Heart left ventricle (tissue), 16 donors: ENCODE data around the gene HOXD8. TPM values are rescaled to one million over a fixed set of nuclear protein-coding genes. Genes with fewer than 3 reads are reported as not detected.

Source experiments
- ATAC-seq, 4 donors: fragments of 200-7000 bp; cut with Tn5 transposase; one replicate each; pipeline ENCODE4 v1.9.1; 2020 to 2022; ENCODE audit warnings: moderate library complexity in 4 of 4, mild to moderate bottlenecking in 3 of 4, moderate number of reproducible peaks in 1 of 4
- DNase-seq, 5 donors: peaks; one replicate each; pipeline ENCODE4 v3.0.0-alpha.2; 2020
- H3K27ac ChIP-seq, 12 donors: fragments of 200-600 bp; sonication (generic) in 4 of 12; one replicate each; pipeline versions ENCODE4 v1.5.0 to v1.8.0; 2016 to 2022; ENCODE audit warnings: mild to moderate bottlenecking in 2 of 12
- H3K27me3 ChIP-seq, 9 donors: fragments of 200-600 bp; sonication (generic) in 2 of 9; one replicate each; pipeline versions ENCODE4 v1.5.1 to v1.8.0; 2016 to 2022; ENCODE audit warnings: mild to moderate bottlenecking in 3 of 9
- H3K36me3 ChIP-seq, 9 donors: fragments of 200-600 bp; sonication (generic) in 2 of 9; one replicate each; pipeline versions ENCODE4 v1.5.0 to v1.8.0; 2018 to 2022; ENCODE audit warnings: mild to moderate bottlenecking in 2 of 9
- H3K4me1 ChIP-seq, 12 donors: fragments of 200-600 bp; sonication (generic) in 4 of 12; one replicate each; pipeline versions ENCODE4 v1.5.0 to v1.8.0; 2016 to 2022; ENCODE audit warnings: mild to moderate bottlenecking in 3 of 12
- H3K4me3 ChIP-seq, 12 donors: fragments of 200-600 bp; sonication (generic) in 4 of 12; one replicate each; pipeline versions ENCODE4 v1.5.0 to v1.8.0; 2017 to 2022; ENCODE audit warnings: mild to moderate bottlenecking in 9 of 12, moderate library complexity in 4 of 12
- H3K9me3 ChIP-seq, 12 donors: fragments of 200-600 bp; sonication (generic) in 4 of 12; one replicate each; pipeline versions ENCODE4 v1.5.0 to v1.8.0; 2016 to 2022; ENCODE audit warnings: mild to moderate bottlenecking in 1 of 12
- POLR2A ChIP-seq, 2 donors: fragments of 450-650 bp; IDR thresholded peaks; one replicate each; pipeline ENCODE4 v1.6.1; 2017; ENCODE audit warnings: antibody characterized with exemption in 2 of 2, mild to moderate bottlenecking in 2 of 2, moderate library complexity in 2 of 2
- WGBS, 4 donors: extraction: QIAGEN DNeasy Blood & Tissue Kit in 2 of 4; methylation state at CpG; one replicate each; pipeline versions ENCODE4 v1.1.5 to v1.1.7; 2013 to 2018; 5-methylcytosine and 5-hydroxymethylcytosine counted together
- intact Hi-C, 10 donors: fragments of 100-400 bp; cut with DNase I; formaldehyde crosslinking; loops; one replicate each; pipeline versions ENCODE4 v1.11.1 to v1.14.2; 2022
- polyA plus RNA-seq, 2 donors: library from polyadenylated mRNA; stranded (reverse); fragments of 200-250 nt; gene quantifications; one replicate each; pipeline ENCODE4 v1.2.3, GENCODE V29; 2013
- total RNA-seq, 9 donors: library from RNA; depleted of rRNA in 2 of 9; stranded (reverse); fragments of >200 nt in 2 of 9; fragmentation: NEBNext Ultra II Directional in 3 of 9; extraction: Animal tissue kit (Norgen Biotek cat#: 25700) in 3 of 9; gene quantifications; one replicate each; pipeline versions ENCODE4 v1.1.0 to v1.2.4, GENCODE V29; 2016 to 2023
- TF ChIP-seq, protein P1 (sequence below), 12 donors: fragments of 200-600 bp; sonication (generic) in 4 of 12; IDR thresholded peaks; one replicate each; pipeline versions ENCODE4 v1.5.0 to v1.8.0; 2018 to 2022; ENCODE audit warnings: antibody characterized with exemption in 12 of 12, mild to moderate bottlenecking in 5 of 12
- donor health status: ischemic (EF 13 %, LVEDD 7.1; RV severe dilation, severe dysfunction).
- donor health status: healthy with polysubstance abuse.
- donor health status: DM: no; HTN: yes; CAD: no.
- donor health status: DM: no; HTN: no; CAD: no.
- donor health status: ischemic (EF 25% LVEDD 6.9; RV normal size, moderate dysfunction).
- donor health status: ischemic (EF 25% LVEDD 5.7; RV mildly dilated, moderate dysfunction).
- donor health status: healthy.
- donor health status: DM: yes; HTN: yes; CAD: no.
- donor health status: ischemic (EF 35%, LVEDD 5.7; RV mildly dilated, moderate dysfunction).
- donor health status: nonischemic (EF 11% LVEDD 7.7; RV severe dilation, severe dysfunction).
- donor health status: DM: yes; HTN: yes; CAD: no.
- donor health status: PGD.
- donor health status: ischemic (EF 29% LVEDD 5.4; RV normal size, mild dysfunction).
- donor health status: nonischemic (EF 23%, LVEDD 6.1; RV moderate dilation, normal function).

The HOXD8 gene
- total and polyA plus RNA-seq, 11 donors: 0.21 to 1.8 (median 0.53) TPM

- DNase-seq (no peak), ATAC-seq (no peak)
- Histone ChIP-seq H3K36me3 (no peaks in the 10 kb centered on the region), H3K9me3 (no peaks in the 10 kb centered on the region), H3K27me3 (peaks cover 93 to 99% (median 96%) of the 10 kb centered on the region in 9 donors), H3K27ac (no peak overlapping the region), H3K4me1 (peaks cover 0 to 30% (median 4%) of the 10 kb centered on the region in 12 donors), H3K4me3 (no peak overlapping the region)
- intact Hi-C loops: no loop called here
- no peak for TF ChIP-seq POLR2A (IDR thresholded peaks at IDR 0.05)
- TF ChIP-seq, protein P1, sequence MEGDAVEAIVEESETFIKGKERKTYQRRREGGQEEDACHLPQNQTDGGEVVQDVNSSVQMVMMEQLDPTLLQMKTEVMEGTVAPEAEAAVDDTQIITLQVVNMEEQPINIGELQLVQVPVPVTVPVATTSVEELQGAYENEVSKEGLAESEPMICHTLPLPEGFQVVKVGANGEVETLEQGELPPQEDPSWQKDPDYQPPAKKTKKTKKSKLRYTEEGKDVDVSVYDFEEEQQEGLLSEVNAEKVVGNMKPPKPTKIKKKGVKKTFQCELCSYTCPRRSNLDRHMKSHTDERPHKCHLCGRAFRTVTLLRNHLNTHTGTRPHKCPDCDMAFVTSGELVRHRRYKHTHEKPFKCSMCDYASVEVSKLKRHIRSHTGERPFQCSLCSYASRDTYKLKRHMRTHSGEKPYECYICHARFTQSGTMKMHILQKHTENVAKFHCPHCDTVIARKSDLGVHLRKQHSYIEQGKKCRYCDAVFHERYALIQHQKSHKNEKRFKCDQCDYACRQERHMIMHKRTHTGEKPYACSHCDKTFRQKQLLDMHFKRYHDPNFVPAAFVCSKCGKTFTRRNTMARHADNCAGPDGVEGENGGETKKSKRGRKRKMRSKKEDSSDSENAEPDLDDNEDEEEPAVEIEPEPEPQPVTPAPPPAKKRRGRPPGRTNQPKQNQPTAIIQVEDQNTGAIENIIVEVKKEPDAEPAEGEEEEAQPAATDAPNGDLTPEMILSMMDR (IDR thresholded peaks at IDR 0.05): no peak
- 3 to 8% (median 5%) methylated on average over 26 to 29 of the region's 29 CpGs for WGBS, 4 donors
Observed at GRCh38 chr2:176111846-176112374, 17.6 kb upstream of the HOXD8 start.

DNA sequence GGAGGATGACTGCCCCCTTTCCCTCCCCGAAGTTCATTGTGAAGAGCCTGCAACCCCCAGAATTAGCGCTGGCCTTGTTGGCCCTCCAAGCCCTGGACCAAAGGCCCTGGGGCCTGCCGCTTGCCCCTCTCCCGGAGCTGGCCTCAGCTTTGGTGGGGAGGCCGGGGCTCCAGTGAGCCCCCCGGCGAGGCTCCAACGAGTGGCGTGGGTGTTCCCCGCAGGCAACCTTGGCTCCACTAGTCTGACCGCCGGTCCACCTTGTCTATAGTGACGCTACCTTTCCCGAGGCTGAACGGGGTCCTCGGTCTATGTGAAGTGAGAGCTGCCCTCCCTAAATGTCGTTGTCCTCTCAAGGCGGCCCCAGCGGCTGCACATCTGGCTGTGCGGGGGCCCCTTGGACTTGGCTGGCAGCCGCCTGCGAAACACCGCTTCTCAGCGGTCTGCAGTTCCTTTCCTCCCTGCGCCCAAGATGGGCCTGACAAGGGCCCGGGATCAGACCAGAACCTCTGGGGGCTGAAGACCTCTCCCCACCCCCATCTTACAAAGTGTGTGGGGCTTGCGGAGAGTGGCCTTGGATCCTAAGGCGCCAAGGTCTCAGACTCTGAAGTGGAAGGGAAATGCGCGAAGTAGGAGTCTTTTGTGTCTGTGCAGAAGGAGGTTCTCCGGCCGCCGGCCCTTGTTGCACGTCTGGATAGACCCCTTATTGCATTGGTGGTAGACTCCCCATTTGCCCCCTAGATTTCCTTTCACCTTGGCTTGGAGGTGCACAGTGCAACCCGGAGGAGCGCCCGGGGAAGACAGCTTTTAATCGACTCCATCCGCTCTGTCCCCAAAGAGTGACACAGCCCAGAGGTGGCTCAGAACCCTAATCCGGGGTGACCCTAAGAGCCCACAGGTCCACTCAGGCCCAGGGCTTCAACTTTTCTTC, 16.9 kb upstream of the HOXD8 start:
- no peak overlapping the region for H3K27ac ChIP-seq

GRCh38 chr2:176114120-176114929, 15.2 kb upstream of the HOXD8 start:
- 6 to 11% (median 10%) methylated on average over 23 to 26 of the region's 26 CpGs for WGBS, 4 donors
- H3K27me3 ChIP-seq: peaks cover 96 to 100% (median 99%) of the 10 kb centered on the region in 9 donors
- ATAC-seq: no peak
- no peak for DNase-seq
- H3K27ac ChIP-seq: no peak overlapping the region
- intact Hi-C loops: no loop called here
- H3K9me3 ChIP-seq: no peaks in the 10 kb centered on the region
- H3K4me3 ChIP-seq: no peak overlapping the region
- H3K36me3 ChIP-seq: no peaks in the 10 kb centered on the region
- no peak for TF ChIP-seq POLR2A (IDR thresholded peaks at IDR 0.05)
- TF ChIP-seq, protein P1 (IDR thresholded peaks at IDR 0.05): no peak
- peaks cover 0 to 8% (median 0%) of the 10 kb centered on the region in 12 donors for H3K4me1 ChIP-seq

More for the DNA sequence above, 16.9 kb upstream of the HOXD8 start:
- 4 to 9% (median 6%) methylated on average over 33 to 40 of the region's 40 CpGs for WGBS, 4 donors
- intact Hi-C loops: no loop called here
- Histone ChIP-seq H3K9me3 (no peaks in the 10 kb centered on the region), H3K4me1 (peaks cover 0 to 24% (median 0%) of the 10 kb centered on the region in 12 donors), H3K4me3 (no peak overlapping the region), H3K36me3 (no peaks in the 10 kb centered on the region), H3K27me3 (peaks cover 95 to 100% (median 99%) of the 10 kb centered on the region in 9 donors)
- ATAC-seq (no peak), DNase-seq (no peak)
- TF ChIP-seq, protein P1 (IDR thresholded peaks at IDR 0.05): no peak
- no peak for TF ChIP-seq POLR2A (IDR thresholded peaks at IDR 0.05)
